Astrocyte of the spinal cord (primary cell): ENCODE results near the gene RRAD.

Experiments
- DNase-seq: peaks from one replicate; pipeline ENCODE4 v3.0.0; 2011; ENCODE audit warnings: low read depth, low spot score
- H3K4me3 ChIP-seq: 2 replicates; pipeline ENCODE4 v1.5.1; 2011; ENCODE audit warnings: low read depth, mild to moderate bottlenecking, low read length, moderate library complexity
- in situ Hi-C: cut with HindIII; loops from 2 replicates; pipeline ENCODE4 v1.10.0; 2017; ENCODE audit warnings: low sequenced_read_pairs
- TF ChIP-seq, protein P1 (sequence below): IDR thresholded peaks from 2 replicates; pipeline ENCODE4 v1.5.1; 2012; ENCODE audit warnings: low read depth, mild to moderate bottlenecking, low read length, inconsistent platforms

The RRAD gene

GRCh38 chr16:66926171-66926947 lies 1.0 kb upstream of the RRAD start:
- DNase-seq: no peak
- TF ChIP-seq, protein P1, sequence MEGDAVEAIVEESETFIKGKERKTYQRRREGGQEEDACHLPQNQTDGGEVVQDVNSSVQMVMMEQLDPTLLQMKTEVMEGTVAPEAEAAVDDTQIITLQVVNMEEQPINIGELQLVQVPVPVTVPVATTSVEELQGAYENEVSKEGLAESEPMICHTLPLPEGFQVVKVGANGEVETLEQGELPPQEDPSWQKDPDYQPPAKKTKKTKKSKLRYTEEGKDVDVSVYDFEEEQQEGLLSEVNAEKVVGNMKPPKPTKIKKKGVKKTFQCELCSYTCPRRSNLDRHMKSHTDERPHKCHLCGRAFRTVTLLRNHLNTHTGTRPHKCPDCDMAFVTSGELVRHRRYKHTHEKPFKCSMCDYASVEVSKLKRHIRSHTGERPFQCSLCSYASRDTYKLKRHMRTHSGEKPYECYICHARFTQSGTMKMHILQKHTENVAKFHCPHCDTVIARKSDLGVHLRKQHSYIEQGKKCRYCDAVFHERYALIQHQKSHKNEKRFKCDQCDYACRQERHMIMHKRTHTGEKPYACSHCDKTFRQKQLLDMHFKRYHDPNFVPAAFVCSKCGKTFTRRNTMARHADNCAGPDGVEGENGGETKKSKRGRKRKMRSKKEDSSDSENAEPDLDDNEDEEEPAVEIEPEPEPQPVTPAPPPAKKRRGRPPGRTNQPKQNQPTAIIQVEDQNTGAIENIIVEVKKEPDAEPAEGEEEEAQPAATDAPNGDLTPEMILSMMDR: no peak
- in situ Hi-C loops: no loop called here
- no peak overlapping the region for H3K4me3 ChIP-seq

- peak overlapping the region; percentile 30 for H3K4me3 ChIP-seq
- in situ Hi-C loops: no loop called here
- TF ChIP-seq, protein P1: peak; percentile 10
- no peak for DNase-seq
These were observed 611 bp downstream of the RRAD start for GRCh38 chr16:66924527-66925321.

DNA sequence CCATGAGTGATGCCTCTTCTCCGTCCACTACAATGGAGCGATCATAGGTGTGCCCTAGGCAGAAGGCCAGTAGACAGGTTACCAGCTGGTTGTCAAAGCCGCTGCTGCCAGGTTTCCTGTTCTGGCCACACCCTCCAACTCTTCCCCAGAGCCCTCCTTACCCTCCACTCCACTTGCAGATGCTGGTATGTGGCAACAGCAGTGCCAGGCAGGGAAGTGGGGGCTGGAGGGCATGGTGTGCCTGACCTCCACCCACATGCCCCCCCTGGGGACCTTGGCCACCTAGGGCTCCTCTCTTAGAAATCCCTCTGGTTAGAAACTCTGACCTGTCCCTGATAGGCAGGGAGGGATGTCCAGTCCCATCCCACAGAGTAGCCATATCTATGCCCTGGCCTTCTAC lies 1.5 kb downstream of the RRAD start:
- no peak for DNase-seq
- H3K4me3 ChIP-seq: no peak overlapping the region

GRCh38 chr16:66923247-66923731 lies 2.0 kb downstream of the RRAD start:
- H3K4me3 ChIP-seq: no peak overlapping the region
- DNase-seq: peak; percentile 28
- in situ Hi-C loops: no loop called here
- TF ChIP-seq, protein P1: no peak

More for the DNA sequence above, 1.5 kb downstream of the RRAD start:
- TF ChIP-seq, protein P1: no peak
- in situ Hi-C loops: no loop called here

DNA sequence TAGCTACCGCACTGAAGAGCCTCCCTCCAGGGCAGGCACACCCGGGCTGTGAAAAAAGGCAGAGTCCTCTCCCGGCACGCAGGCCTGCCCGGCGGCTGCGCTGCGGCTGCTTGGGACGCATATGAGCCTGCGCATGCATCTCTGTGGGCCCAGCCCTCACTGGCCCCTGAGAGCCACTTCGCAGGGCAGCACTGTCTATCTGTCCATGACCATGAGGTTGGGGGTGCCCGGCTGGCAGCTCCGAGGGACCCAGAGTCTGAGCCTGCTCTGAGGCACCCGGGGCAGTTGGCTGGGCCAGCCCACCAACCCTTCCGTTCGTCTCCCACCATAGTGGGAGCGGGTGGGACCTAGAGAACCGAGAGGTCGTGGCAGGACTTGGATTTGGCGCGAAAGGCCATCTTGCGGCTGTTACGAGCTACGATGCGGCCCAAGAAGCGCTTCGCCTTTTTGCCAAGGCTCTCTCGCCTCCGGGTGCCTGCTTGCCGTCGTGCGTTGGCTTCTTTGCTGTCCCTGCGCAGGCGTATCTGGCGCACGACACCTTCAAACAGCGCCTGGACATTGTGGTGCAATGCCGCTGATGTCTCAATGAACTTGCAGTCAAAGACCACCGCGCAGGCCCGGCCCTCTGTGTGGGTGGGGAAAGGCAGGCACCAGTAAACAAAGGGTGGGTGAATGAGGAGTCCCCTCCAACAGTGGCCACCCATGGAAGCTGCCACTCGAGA lies 3.4 kb downstream of the RRAD start:
- in situ Hi-C loops: no loop called here
- DNase-seq: no peak
- no peak overlapping the region for H3K4me3 ChIP-seq
- TF ChIP-seq, protein P1: no peak
